Testis (tissue), 2 donors: ENCODE data around the gene H6PD.

Experiments used
- POLR2A ChIP-seq: fragments of 450-650 bp; IDR thresholded peaks from one replicate; pipeline ENCODE4 v1.6.1; 2017; ENCODE audit warnings: antibody characterized with exemption, mild to moderate bottlenecking, moderate library complexity
- TF ChIP-seq, protein P1 (sequence below), 3 experiments: fragments of 450-650 bp in 2 of 3; fragments of 200-600 bp in 1 of 3; sonication (generic) in 1 of 3; IDR thresholded peaks; one replicate each; pipeline ENCODE4 v1.5.1; 2016 to 2019; ENCODE audit warnings: antibody characterized with exemption in 3 of 3, mild to moderate bottlenecking in 2 of 3, moderate library complexity in 1 of 3

- TF ChIP-seq, protein P1, sequence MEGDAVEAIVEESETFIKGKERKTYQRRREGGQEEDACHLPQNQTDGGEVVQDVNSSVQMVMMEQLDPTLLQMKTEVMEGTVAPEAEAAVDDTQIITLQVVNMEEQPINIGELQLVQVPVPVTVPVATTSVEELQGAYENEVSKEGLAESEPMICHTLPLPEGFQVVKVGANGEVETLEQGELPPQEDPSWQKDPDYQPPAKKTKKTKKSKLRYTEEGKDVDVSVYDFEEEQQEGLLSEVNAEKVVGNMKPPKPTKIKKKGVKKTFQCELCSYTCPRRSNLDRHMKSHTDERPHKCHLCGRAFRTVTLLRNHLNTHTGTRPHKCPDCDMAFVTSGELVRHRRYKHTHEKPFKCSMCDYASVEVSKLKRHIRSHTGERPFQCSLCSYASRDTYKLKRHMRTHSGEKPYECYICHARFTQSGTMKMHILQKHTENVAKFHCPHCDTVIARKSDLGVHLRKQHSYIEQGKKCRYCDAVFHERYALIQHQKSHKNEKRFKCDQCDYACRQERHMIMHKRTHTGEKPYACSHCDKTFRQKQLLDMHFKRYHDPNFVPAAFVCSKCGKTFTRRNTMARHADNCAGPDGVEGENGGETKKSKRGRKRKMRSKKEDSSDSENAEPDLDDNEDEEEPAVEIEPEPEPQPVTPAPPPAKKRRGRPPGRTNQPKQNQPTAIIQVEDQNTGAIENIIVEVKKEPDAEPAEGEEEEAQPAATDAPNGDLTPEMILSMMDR (IDR thresholded peaks at IDR 0.05) = no peak
- no peak for TF ChIP-seq POLR2A
These were observed 59.2 kb downstream of the H6PD start for GRCh38 chr1:9293533-9294404.
